GM12878 (cell line): Measurements from ENCODE around the gene ELAVL3. TPM values are rescaled to one million over a fixed set of nuclear protein-coding genes. Genes with fewer than 3 reads are reported as not detected.

Experiments
- ATAC-seq: fragments of 200-7000 bp; cut with Tn5 transposase; 3 replicates; pipeline ENCODE4 v1.9.1; 2020; ENCODE audit warnings: mild to moderate bottlenecking, moderate library complexity
- BruUV-seq: library from RNA; stranded (reverse); fragments of 400-500 nt; replicated peaks from 2 replicates; lab custom pipeline; 2021; lab: Mats Ljungman, UMichigan
- CTCF ChIA-PET: fragments of 300-600 bp; sonication (Branson Sonifier 250); formaldehyde crosslinking; extraction: SDS; loops from one replicate; lab custom pipeline; 2021; ENCODE audit warnings: inconsistent platforms; lab: Yijun Ruan, JAX
- POLR2A ChIA-PET: fragments of 350-600 bp; formaldehyde crosslinking; extraction: SDS; loops from one replicate; lab custom pipeline; 2021; ENCODE audit warnings: inconsistent platforms; lab: Charles Lee
- RAD21 ChIA-PET: fragments of 300-600 bp; sonication (Branson Sonifier 250); formaldehyde crosslinking; loops from one replicate; lab custom pipeline; 2023; ENCODE audit warnings: antibody characterized with exemption; ENCODE audit not compliant: unreplicated experiment; lab: Charles Lee
- SMC1A ChIA-PET: fragments of 300-600 bp; sonication (Branson Sonifier 250); formaldehyde crosslinking; loops from one replicate; lab custom pipeline; 2023; ENCODE audit not compliant: unreplicated experiment, uncharacterized antibody; lab: Charles Lee
- DNase-seq: peaks from one replicate; pipeline ENCODE4 v3.0.0-alpha.2; 2011; ENCODE audit warnings: low read depth, low spot score
- FAIRE-seq: peaks from 3 replicates; lab custom pipeline; 2011; peaks lifted over from hg19 to GRCh38; lab: Jason Lieb, UNC
- H2AFZ ChIP-seq: 2 replicates; pipeline ENCODE4 v1.6.0; 2011; ENCODE audit warnings: low read depth, low read length, control low read depth; ENCODE audit not compliant: control insufficient read depth
- H3K27ac ChIP-seq: 2 replicates; pipeline ENCODE4 v1.5.1; 2011; ENCODE audit warnings: control low read depth; ENCODE audit not compliant: control insufficient read depth, insufficient read depth
- H3K27me3 ChIP-seq, 2 experiments: replicated peaks in 1 of 2; 2 replicates each; pipeline versions ENCODE4 v1.6.0 to v1.6.1; 2011; ENCODE audit warnings: low read length in 1 of 2; ENCODE audit not compliant: control insufficient read depth in 2 of 2, insufficient read depth in 2 of 2
- H3K36me3 ChIP-seq, 2 experiments: 2 replicates each; pipeline ENCODE4 v1.5.1; 2011; ENCODE audit warnings: low read length in 1 of 2; ENCODE audit not compliant: control insufficient read depth in 2 of 2, insufficient read depth in 2 of 2
- H3K4me1 ChIP-seq: 2 replicates; pipeline ENCODE4 v1.6.1; 2011; ENCODE audit warnings: mild to moderate bottlenecking, low read length, moderate library complexity, mixed read lengths; ENCODE audit not compliant: control insufficient read depth, insufficient read depth
- H3K4me2 ChIP-seq: 2 replicates; pipeline ENCODE4 v1.6.0; 2011; ENCODE audit warnings: control low read depth; ENCODE audit not compliant: control insufficient read depth, insufficient read depth
- H3K4me3 ChIP-seq: fragments of 200-600 bp; sonication (generic); 2 replicates; pipeline ENCODE4 v1.5.1; 2016
- H3K79me2 ChIP-seq: 2 replicates; pipeline ENCODE4 v1.6.0; 2011; ENCODE audit warnings: low read length; ENCODE audit not compliant: control insufficient read depth, insufficient read depth
- H3K9ac ChIP-seq: 2 replicates; pipeline ENCODE4 v1.8.0; 2011; ENCODE audit warnings: low read length, control low read depth, mixed read lengths; ENCODE audit not compliant: control insufficient read depth, insufficient read depth
- H3K9me3 ChIP-seq: replicated peaks from 3 replicates; pipeline ENCODE4 v1.5.1; 2011; ENCODE audit warnings: mild to moderate bottlenecking, low read length; ENCODE audit not compliant: control insufficient read depth, insufficient read depth
- H4K20me1 ChIP-seq: 2 replicates; pipeline ENCODE4 v1.6.0; 2011; ENCODE audit not compliant: control insufficient read depth, insufficient read depth
- BHLHE40 ChIP-seq, 2 experiments: fragments of 450-650 bp in 1 of 2; IDR thresholded peaks; 2 replicates each; pipeline ENCODE4 v1.6.1; 2011 to 2017; ENCODE audit warnings: low read depth in 2 of 2, borderline replicate concordance in 1 of 2, improper control_type of control experiment in 1 of 2, low read length in 1 of 2, mild to moderate bottlenecking in 1 of 2
- HCFC1 ChIP-seq: fragments of 150-350 bp; IDR thresholded peaks from 2 replicates; pipeline ENCODE4 v1.6.1; 2014; ENCODE audit warnings: low read length
- HDAC2 ChIP-seq: fragments of 200-600 bp; sonication (generic); IDR thresholded peaks from 2 replicates; pipeline ENCODE4 v1.6.1; 2017
- JUND ChIP-seq: IDR thresholded peaks from 2 replicates; pipeline ENCODE4 v1.6.1; 2012; ENCODE audit warnings: low read depth, mild to moderate bottlenecking, low read length, improper control_type of control experiment, moderate library complexity
- MYB ChIP-seq: fragments of 150-350 bp; IDR thresholded peaks from 2 replicates; pipeline ENCODE4 v1.6.1; 2014; ENCODE audit warnings: mild to moderate bottlenecking, low read depth, low read length, borderline replicate concordance
- NR2F1 ChIP-seq: fragments of 450-650 bp; conservative IDR thresholded peaks from 2 replicates; pipeline ENCODE4 v1.6.1; 2017; ENCODE audit warnings: mild to moderate bottlenecking
- PAX5 ChIP-seq: IDR thresholded peaks from 2 replicates; pipeline ENCODE4 v1.6.1; 2011; ENCODE audit warnings: low read depth, low read length, borderline replicate concordance
- POU2F2 ChIP-seq: IDR thresholded peaks from 3 replicates; pipeline ENCODE4 v1.6.1; 2011; ENCODE audit warnings: low read depth, mild to moderate bottlenecking, low read length, borderline replicate concordance
- RBBP5 ChIP-seq: fragments of 200-600 bp; sonication (generic); conservative IDR thresholded peaks from 2 replicates; pipeline ENCODE4 v1.6.1; 2016
- TAF1 ChIP-seq: IDR thresholded peaks from 2 replicates; pipeline ENCODE4 v1.6.1; 2011; ENCODE audit warnings: mild to moderate bottlenecking, low read depth, low read length, borderline replicate concordance
- YY1 ChIP-seq: IDR thresholded peaks from 2 replicates; pipeline ENCODE4 v1.6.1; 2011; ENCODE audit warnings: low read depth, mild to moderate bottlenecking, low read length
- ZNF274 ChIP-seq: IDR thresholded peaks from one replicate; pipeline ENCODE4 v1.8.0; 2011; ENCODE audit not compliant: insufficient read length, insufficient read depth
- WGBS: methylation state at CpG from one replicate; pipeline ENCODE4 v1.1.6; 2016; ENCODE audit warnings: low lambda C conversion rate; ENCODE audit not compliant: insufficient replicate concordance, insufficient coverage; ENCODE audit errors: missing lambda C conversion rate; 5-methylcytosine and 5-hydroxymethylcytosine counted together
- in situ Hi-C: fragments of 300-500 bp; cut with MboI; formaldehyde crosslinking; loops from 9 replicates; pipeline ENCODE4 v1.14.3; 2018; ENCODE audit warnings: mixed read lengths
- intact Hi-C: fragments of 100-400 bp; cut with micrococcal nuclease; formaldehyde crosslinking; loops from one replicate; pipeline ENCODE4 v1.14.2; 2022; ENCODE audit not compliant: unreplicated experiment
- polyA plus RNA-seq, 11 experiments: library from polyadenylated mRNA; depleted of rRNA in 4 of 11; unstranded in 6 of 11; stranded (reverse) in 5 of 11; fragments of >200 nt; fragmentation: Nextera tagmentation in 4 of 11; fragmentation: Illumina TruSeq in 1 of 11; extraction: Ambion mirVana in 4 of 11; extraction: Trizol in 1 of 11; gene quantifications; 1 replicate in 1 of 11; 2 replicates in 10 of 11; pipeline versions ENCODE4 v1.2.1 to v1.2.3, GENCODE V29; 2011 to 2016; ENCODE audit warnings: inconsistent platforms in 2 of 11, missing spikeins in 2 of 11, low read depth in 1 of 11
- total RNA-seq, 4 experiments: library from RNA; depleted of rRNA in 3 of 4; stranded (reverse); fragments of >200 nt in 3 of 4; fragmentation: Illumina TruSeq in 1 of 4; extraction: Trizol in 1 of 4; gene quantifications; 2 replicates each; pipeline versions ENCODE4 v1.2.1 to v1.2.3, GENCODE V29; 2013 to 2021
- TF ChIP-seq, protein P1 (sequence below): fragments of 450-650 bp; IDR thresholded peaks from 2 replicates; pipeline ENCODE4 v1.6.1; 2016; ENCODE audit warnings: mild to moderate bottlenecking
- TF ChIP-seq, protein P2 (sequence below): fragments of 450-650 bp; formaldehyde crosslinking; IDR thresholded peaks from 2 replicates; pipeline ENCODE4 v1.4.0; 2020; ENCODE audit warnings: mild to moderate bottlenecking, moderate library complexity
- TF ChIP-seq, protein P3 (sequence below): fragments of 450-650 bp; IDR thresholded peaks from 2 replicates; pipeline ENCODE4 v1.6.1; 2017; ENCODE audit warnings: mild to moderate bottlenecking
- TF ChIP-seq, protein P4 (sequence below): IDR thresholded peaks from 2 replicates; pipeline ENCODE4 v1.6.1; 2012; ENCODE audit warnings: low read depth, low read length, improper control_type of control experiment

Gene ELAVL3
- total and polyA plus RNA-seq, 10 of the 15 experiments (the other 5 are each of a cell fraction or from before 2014, with no cell fraction given) = under 0.01 to 0.05 (median 0.01) TPM; not detected in 7

- CTCF ChIA-PET = interaction anchor here (0.6 to 3.1 kb wide), 3 partner anchors 70 to 86 kb away, joined by 3 to 10 read pairs (median 5); no protein-coding TSS in a partner anchor
- no peak overlapping the region for H3K4me2 ChIP-seq
- POLR2A ChIA-PET = interaction anchor here (0.5 to 1.7 kb wide), 5 partner anchors 29 to 496 kb away, joined by 3 to 7 read pairs (median 5); no protein-coding TSS in a partner anchor
- no peaks in the 10 kb centered on the region for H3K9me3 ChIP-seq
- WGBS = 90% methylated on average over 21 of the region's 21 CpGs
- H3K27ac ChIP-seq = peak overlapping the region; percentile 18; the same call in 1 of the 2 replicates
- RAD21 ChIA-PET = interaction anchor here (1.0 to 2.3 kb wide), 2 partner anchors 70 to 243 kb away, joined by 4 to 5 read pairs; no protein-coding TSS in a partner anchor
- TSS peak; percentile 72 for BruUV-seq
- no peak overlapping the region for H2AFZ ChIP-seq
- no peaks in the 10 kb centered on the region for H3K27me3 ChIP-seq
- no peaks in the 10 kb centered on the region for H4K20me1 ChIP-seq
- in situ Hi-C loops (no loop called here), intact Hi-C loops (no loop called here)
- SMC1A ChIA-PET = interaction anchor here (1.5 kb wide), 1 partner anchor 74 kb away, joined by 4 read pairs; no protein-coding TSS in a partner anchor
- FAIRE-seq (no peak), DNase-seq (no peak), ATAC-seq (no peak)
- H3K79me2 ChIP-seq = no peaks in the 10 kb centered on the region
- 0 out of 2 replicates have a peak, but pooled peaks cover 4% of the 10 kb centered on the region for H3K4me1 ChIP-seq
- no peak overlapping the region for H3K9ac ChIP-seq
- peaks cover 0 to 21% of the 10 kb centered on the region in 2 experiments; a peak in 2 of 4 replicates for H3K36me3 ChIP-seq
- no peak for TF ChIP-seq YY1
- TF ChIP-seq PAX5 = no peak
- TF ChIP-seq HDAC2 = no peak
- TF ChIP-seq RBBP5 = no peak
- TF ChIP-seq, protein P1, sequence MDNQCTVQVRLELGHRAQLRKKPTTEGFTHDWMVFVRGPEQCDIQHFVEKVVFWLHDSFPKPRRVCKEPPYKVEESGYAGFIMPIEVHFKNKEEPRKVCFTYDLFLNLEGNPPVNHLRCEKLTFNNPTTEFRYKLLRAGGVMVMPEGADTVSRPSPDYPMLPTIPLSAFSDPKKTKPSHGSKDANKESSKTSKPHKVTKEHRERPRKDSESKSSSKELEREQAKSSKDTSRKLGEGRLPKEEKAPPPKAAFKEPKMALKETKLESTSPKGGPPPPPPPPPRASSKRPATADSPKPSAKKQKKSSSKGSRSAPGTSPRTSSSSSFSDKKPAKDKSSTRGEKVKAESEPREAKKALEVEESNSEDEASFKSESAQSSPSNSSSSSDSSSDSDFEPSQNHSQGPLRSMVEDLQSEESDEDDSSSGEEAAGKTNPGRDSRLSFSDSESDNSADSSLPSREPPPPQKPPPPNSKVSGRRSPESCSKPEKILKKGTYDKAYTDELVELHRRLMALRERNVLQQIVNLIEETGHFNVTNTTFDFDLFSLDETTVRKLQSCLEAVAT = no peak
- no peak for TF ChIP-seq MYB
- TF ChIP-seq, protein P2, sequence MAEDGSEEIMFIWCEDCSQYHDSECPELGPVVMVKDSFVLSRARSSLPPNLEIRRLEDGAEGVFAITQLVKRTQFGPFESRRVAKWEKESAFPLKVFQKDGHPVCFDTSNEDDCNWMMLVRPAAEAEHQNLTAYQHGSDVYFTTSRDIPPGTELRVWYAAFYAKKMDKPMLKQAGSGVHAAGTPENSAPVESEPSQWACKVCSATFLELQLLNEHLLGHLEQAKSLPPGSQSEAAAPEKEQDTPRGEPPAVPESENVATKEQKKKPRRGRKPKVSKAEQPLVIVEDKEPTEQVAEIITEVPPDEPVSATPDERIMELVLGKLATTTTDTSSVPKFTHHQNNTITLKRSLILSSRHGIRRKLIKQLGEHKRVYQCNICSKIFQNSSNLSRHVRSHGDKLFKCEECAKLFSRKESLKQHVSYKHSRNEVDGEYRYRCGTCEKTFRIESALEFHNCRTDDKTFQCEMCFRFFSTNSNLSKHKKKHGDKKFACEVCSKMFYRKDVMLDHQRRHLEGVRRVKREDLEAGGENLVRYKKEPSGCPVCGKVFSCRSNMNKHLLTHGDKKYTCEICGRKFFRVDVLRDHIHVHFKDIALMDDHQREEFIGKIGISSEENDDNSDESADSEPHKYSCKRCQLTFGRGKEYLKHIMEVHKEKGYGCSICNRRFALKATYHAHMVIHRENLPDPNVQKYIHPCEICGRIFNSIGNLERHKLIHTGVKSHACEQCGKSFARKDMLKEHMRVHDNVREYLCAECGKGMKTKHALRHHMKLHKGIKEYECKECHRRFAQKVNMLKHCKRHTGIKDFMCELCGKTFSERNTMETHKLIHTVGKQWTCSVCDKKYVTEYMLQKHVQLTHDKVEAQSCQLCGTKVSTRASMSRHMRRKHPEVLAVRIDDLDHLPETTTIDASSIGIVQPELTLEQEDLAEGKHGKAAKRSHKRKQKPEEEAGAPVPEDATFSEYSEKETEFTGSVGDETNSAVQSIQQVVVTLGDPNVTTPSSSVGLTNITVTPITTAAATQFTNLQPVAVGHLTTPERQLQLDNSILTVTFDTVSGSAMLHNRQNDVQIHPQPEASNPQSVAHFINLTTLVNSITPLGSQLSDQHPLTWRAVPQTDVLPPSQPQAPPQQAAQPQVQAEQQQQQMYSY (CRISPR knock-in tag) = no peak
- TF ChIP-seq, protein P3, sequence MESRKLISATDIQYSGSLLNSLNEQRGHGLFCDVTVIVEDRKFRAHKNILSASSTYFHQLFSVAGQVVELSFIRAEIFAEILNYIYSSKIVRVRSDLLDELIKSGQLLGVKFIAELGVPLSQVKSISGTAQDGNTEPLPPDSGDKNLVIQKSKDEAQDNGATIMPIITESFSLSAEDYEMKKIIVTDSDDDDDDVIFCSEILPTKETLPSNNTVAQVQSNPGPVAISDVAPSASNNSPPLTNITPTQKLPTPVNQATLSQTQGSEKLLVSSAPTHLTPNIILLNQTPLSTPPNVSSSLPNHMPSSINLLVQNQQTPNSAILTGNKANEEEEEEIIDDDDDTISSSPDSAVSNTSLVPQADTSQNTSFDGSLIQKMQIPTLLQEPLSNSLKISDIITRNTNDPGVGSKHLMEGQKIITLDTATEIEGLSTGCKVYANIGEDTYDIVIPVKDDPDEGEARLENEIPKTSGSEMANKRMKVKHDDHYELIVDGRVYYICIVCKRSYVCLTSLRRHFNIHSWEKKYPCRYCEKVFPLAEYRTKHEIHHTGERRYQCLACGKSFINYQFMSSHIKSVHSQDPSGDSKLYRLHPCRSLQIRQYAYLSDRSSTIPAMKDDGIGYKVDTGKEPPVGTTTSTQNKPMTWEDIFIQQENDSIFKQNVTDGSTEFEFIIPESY = no peak
- TF ChIP-seq ZNF274 = no peak
- no peak for TF ChIP-seq BHLHE40 (IDR thresholded peaks at IDR 0.05; ENCODE audit: borderline replicate concordance in 1 of 2, low read depth in 2 of 2, low read length in 1 of 2)
- TF ChIP-seq TAF1 = no peak
- TF ChIP-seq HCFC1 = no peak
- TF ChIP-seq JUND = no peak
- TF ChIP-seq NR2F1 = no peak
- TF ChIP-seq, protein P4, sequence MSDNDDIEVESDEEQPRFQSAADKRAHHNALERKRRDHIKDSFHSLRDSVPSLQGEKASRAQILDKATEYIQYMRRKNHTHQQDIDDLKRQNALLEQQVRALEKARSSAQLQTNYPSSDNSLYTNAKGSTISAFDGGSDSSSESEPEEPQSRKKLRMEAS = no peak
- no peak for TF ChIP-seq POU2F2
- TF ChIP-seq, all 136 proteins: peak for 0
- no peak overlapping the region for H3K4me3 ChIP-seq
These were observed 30.1 kb downstream of the ELAVL3 start for GRCh38 chr19:11450570-11451326.
